PC-9 (cell line): Measurements from ENCODE around the gene FGF19. TPM values are rescaled to one million over a fixed set of nuclear protein-coding genes. Genes with fewer than 3 reads are reported as not detected.

ENCODE experiments used
- BruUV-seq: library from RNA; stranded (reverse); fragments of 400-500 nt; replicated peaks from 2 replicates; lab custom pipeline; 2021; lab: Mats Ljungman, UMichigan
- CTCF ChIA-PET: fragments of 300-600 bp; sonication (Branson Sonifier 250); formaldehyde crosslinking; loops from one replicate; lab custom pipeline; 2022; ENCODE audit warnings: antibody characterized with exemption; lab: Charles Lee
- POLR2A ChIA-PET: fragments of 300-600 bp; sonication (Branson Sonifier 250); formaldehyde crosslinking; loops from one replicate; lab custom pipeline; 2022; ENCODE audit warnings: antibody characterized with exemption; ENCODE audit not compliant: unreplicated experiment; lab: Charles Lee
- DNase-seq, 2 experiments: peaks; one replicate each; pipeline versions ENCODE4 v3.0.0 to v3.0.0-alpha.2; 2015 to 2022; ENCODE audit warnings: mixed read lengths in 1 of 2
- H2AFZ ChIP-seq: fragments of 200-600 bp; sonication (generic); 2 replicates; pipeline ENCODE4 v1.8.1; 2017; ENCODE audit warnings: antibody characterized with exemption
- H3F3A ChIP-seq: fragments of 200-600 bp; sonication (generic); 2 replicates; pipeline ENCODE4 v1.8.1; 2017; ENCODE audit warnings: antibody characterized with exemption, mild to moderate bottlenecking, low read depth; ENCODE audit not compliant: insufficient read depth
- H3K27ac ChIP-seq: fragments of 200-600 bp; sonication (generic); 2 replicates; pipeline ENCODE4 v1.6.1; 2016; ENCODE audit warnings: mixed run types
- H3K27me3 ChIP-seq: fragments of 200-600 bp; sonication (generic); 2 replicates; pipeline ENCODE4 v1.6.1; 2016; ENCODE audit warnings: low read depth, mixed run types; ENCODE audit not compliant: insufficient read depth
- H3K36me3 ChIP-seq: fragments of 200-600 bp; sonication (generic); 2 replicates; pipeline ENCODE4 v1.6.1; 2016; ENCODE audit warnings: low read depth, mixed run types
- H3K4me1 ChIP-seq: fragments of 200-600 bp; sonication (generic); replicated peaks from 2 replicates; pipeline ENCODE4 v1.6.1; 2016; ENCODE audit warnings: mixed run types; ENCODE audit not compliant: insufficient read depth
- H3K4me2 ChIP-seq: fragments of 200-600 bp; sonication (generic); 2 replicates; pipeline ENCODE4 v1.6.1; 2017; ENCODE audit warnings: mixed run types
- H3K4me3 ChIP-seq: fragments of 200-600 bp; sonication (generic); 2 replicates; pipeline ENCODE4 v1.6.1; 2016; ENCODE audit warnings: mixed run types
- H3K79me2 ChIP-seq: fragments of 200-600 bp; sonication (generic); 2 replicates; pipeline ENCODE4 v1.6.1; 2017; ENCODE audit warnings: low read depth, mixed run types
- H3K9me2 ChIP-seq: fragments of 200-600 bp; sonication (generic); 2 replicates; pipeline ENCODE4 v1.8.1; 2017; ENCODE audit warnings: mild to moderate bottlenecking; ENCODE audit not compliant: insufficient read depth
- H3K9me3 ChIP-seq: fragments of 200-600 bp; sonication (generic); 2 replicates; pipeline ENCODE4 v1.8.1; 2016; ENCODE audit warnings: low read depth; ENCODE audit not compliant: insufficient read depth
- H4K20me1 ChIP-seq: fragments of 200-600 bp; sonication (generic); 2 replicates; pipeline ENCODE4 v1.8.1; 2017; ENCODE audit not compliant: insufficient read depth
- CTCF ChIP-seq: fragments of 200-600 bp; sonication (generic); conservative IDR thresholded peaks from 2 replicates; pipeline ENCODE4 v1.6.1; 2017; ENCODE audit warnings: mixed run types, antibody characterized with exemption, mild to moderate bottlenecking, moderate library complexity
- EZH2 ChIP-seq: fragments of 200-600 bp; sonication (generic); IDR thresholded peaks from 2 replicates; pipeline ENCODE4 v1.8.0; 2017; ENCODE audit warnings: antibody characterized with exemption, low read depth
- intact Hi-C: fragments of 100-400 bp; cut with micrococcal nuclease; formaldehyde crosslinking; loops from one replicate; pipeline ENCODE4 v1.10.0; 2022; ENCODE audit not compliant: unreplicated experiment
- total RNA-seq: library from RNA; stranded (reverse); gene quantifications from 2 replicates; pipeline ENCODE4 v1.2.3, GENCODE V29; 2021

Gene FGF19
- total RNA-seq, 1 experiment from 2014 or later = 2.0 TPM

GRCh38 chr11:69666261-69666660 lies 37.6 kb downstream of the FGF19 start:
- CTCF ChIA-PET = no interaction called here
- TF ChIP-seq CTCF (no peak), EZH2 (no peak)
- peaks cover 13% of the 10 kb centered on the region for H3K79me2 ChIP-seq

GRCh38 chr11:69665669-69666068 lies 38.2 kb downstream of the FGF19 start:
- Histone ChIP-seq H3K9me3 (no peaks in the 10 kb centered on the region), H3K79me2 (peaks cover 13% of the 10 kb centered on the region), H3F3A (peaks cover 15% of the 10 kb centered on the region), H3K4me2 (no peak overlapping the region), H3K4me3 (no peak overlapping the region), H4K20me1 (peaks cover 7% of the 10 kb centered on the region; the same call in 1 of the 2 replicates), H3K4me1 (no peaks in the 10 kb centered on the region), H3K9me2 (no peaks in the 10 kb centered on the region), H3K27ac (no peak overlapping the region), H3K36me3 (peaks cover 15% of the 10 kb centered on the region; the same call in 1 of the 2 replicates), H3K27me3 (no peaks in the 10 kb centered on the region), H2AFZ (no peak overlapping the region)
- DNase-seq = no peak
- BruUV-seq = no TSS peak
- POLR2A ChIA-PET = no interaction called here
- intact Hi-C loops = no loop called here
- TF ChIP-seq CTCF (no peak), EZH2 (no peak)
- CTCF ChIA-PET = interaction anchor here (0.6 kb wide), 1 partner anchor 591 kb away, joined by 3 read pairs; no protein-coding TSS in a partner anchor

More at GRCh38 chr11:69666261-69666660, 37.6 kb downstream of the FGF19 start:
- POLR2A ChIA-PET = no interaction called here
- H3K36me3 ChIP-seq = peaks cover 21% of the 10 kb centered on the region; the same call in 1 of the 2 replicates
- peaks cover 10% of the 10 kb centered on the region for H4K20me1 ChIP-seq
- H3K4me3 ChIP-seq = no peak overlapping the region
- H3K27me3 ChIP-seq = no peaks in the 10 kb centered on the region
- H3K27ac ChIP-seq = no peak overlapping the region
- intact Hi-C loops = no loop called here
- no peak overlapping the region for H2AFZ ChIP-seq
- no peaks in the 10 kb centered on the region for H3K9me3 ChIP-seq
- peaks cover 21% of the 10 kb centered on the region for H3F3A ChIP-seq
- no peak overlapping the region for H3K4me2 ChIP-seq
- no peak for DNase-seq
- H3K9me2 ChIP-seq = no peaks in the 10 kb centered on the region
- no peaks in the 10 kb centered on the region for H3K4me1 ChIP-seq
- BruUV-seq = no TSS peak

GRCh38 chr11:69664901-69665300 lies 38.9 kb downstream of the FGF19 start:
- intact Hi-C loops = no loop called here
- CTCF ChIA-PET = interaction anchor here (0.6 kb wide), 1 partner anchor 590 kb away, joined by 3 read pairs; no protein-coding TSS in a partner anchor

More at GRCh38 chr11:69664901-69665300, 38.9 kb downstream of the FGF19 start:
- H3K9me2 ChIP-seq = no peaks in the 10 kb centered on the region
- H3K4me1 ChIP-seq = no peaks in the 10 kb centered on the region
- H3F3A ChIP-seq = 0 out of 2 replicates have a peak, but pooled peaks cover 7% of the 10 kb centered on the region
- H3K27me3 ChIP-seq = no peaks in the 10 kb centered on the region
- peaks cover 4% of the 10 kb centered on the region; the same call in 1 of the 2 replicates for H4K20me1 ChIP-seq
- peaks cover 10% of the 10 kb centered on the region for H3K79me2 ChIP-seq
- H3K9me3 ChIP-seq = no peaks in the 10 kb centered on the region
- no peak overlapping the region for H3K4me3 ChIP-seq
- H3K36me3 ChIP-seq = peaks cover 11% of the 10 kb centered on the region; the same call in 1 of the 2 replicates
- TF ChIP-seq EZH2 (no peak), CTCF (no peak)
- no peak for DNase-seq
- POLR2A ChIA-PET = no interaction called here
- H3K4me2 ChIP-seq = no peak overlapping the region
- BruUV-seq = no TSS peak
- no peak overlapping the region for H2AFZ ChIP-seq
- no peak overlapping the region for H3K27ac ChIP-seq
